GM23338 (cell line): ENCODE measurements around the gene IGF1R. TPM values are rescaled to one million over a fixed set of nuclear protein-coding genes. Genes with fewer than 3 reads are reported as not detected.

Experiments used
- ATAC-seq: fragments of 200-7000 bp; cut with Tn5 transposase; 3 replicates; pipeline ENCODE4 v1.9.1; 2020
- DNase-seq: peaks from one replicate; pipeline ENCODE4 v3.0.0-alpha.2; 2015; ENCODE audit warnings: low spot score
- H2AFZ ChIP-seq: fragments of 200-600 bp; sonication (generic); 2 replicates; pipeline ENCODE4 v1.8.0; 2016; ENCODE audit warnings: antibody characterized with exemption, mild to moderate bottlenecking, moderate library complexity
- H3F3A ChIP-seq: fragments of 200-600 bp; sonication (generic); replicated peaks from 2 replicates; pipeline ENCODE4 v1.8.0; 2017; ENCODE audit warnings: antibody characterized with exemption, mixed run types, low read depth
- H3K27ac ChIP-seq: fragments of 200-600 bp; sonication (generic); 2 replicates; pipeline ENCODE4 v1.6.1; 2016; ENCODE audit warnings: low read depth
- H3K27me3 ChIP-seq: fragments of 200-600 bp; sonication (generic); 2 replicates; pipeline ENCODE4 v1.8.0; 2016; ENCODE audit warnings: mild to moderate bottlenecking, mixed run types, moderate library complexity; ENCODE audit not compliant: insufficient read depth
- H3K36me3 ChIP-seq: fragments of 200-600 bp; sonication (generic); 2 replicates; pipeline ENCODE4 v1.8.0; 2016; ENCODE audit warnings: mild to moderate bottlenecking; ENCODE audit not compliant: insufficient read depth
- H3K4me1 ChIP-seq: fragments of 200-600 bp; sonication (generic); 2 replicates; pipeline ENCODE4 v1.8.0; 2016; ENCODE audit warnings: mild to moderate bottlenecking, moderate library complexity; ENCODE audit not compliant: insufficient read depth
- H3K4me2 ChIP-seq: fragments of 200-600 bp; sonication (generic); 2 replicates; pipeline ENCODE4 v1.7.1; 2017; ENCODE audit warnings: mixed run types
- H3K4me3 ChIP-seq: fragments of 200-600 bp; sonication (generic); 2 replicates; pipeline ENCODE4 v1.6.1; 2016; ENCODE audit warnings: mixed run types
- H3K79me2 ChIP-seq: fragments of 200-600 bp; sonication (generic); replicated peaks from 2 replicates; pipeline ENCODE4 v1.8.0; 2017; ENCODE audit warnings: mild to moderate bottlenecking; ENCODE audit not compliant: insufficient read depth
- H3K9me2 ChIP-seq: fragments of 200-600 bp; sonication (generic); 2 replicates; pipeline ENCODE4 v1.8.0; 2017; ENCODE audit not compliant: insufficient read depth
- H4K20me1 ChIP-seq: fragments of 200-600 bp; sonication (generic); replicated peaks from 2 replicates; pipeline ENCODE4 v1.8.0; 2017; ENCODE audit warnings: mild to moderate bottlenecking; ENCODE audit not compliant: insufficient read depth
- H3K27ac Mint-ChIP-seq: 2 replicates; pipeline ENCODE4 v1.8.0; 2020; ENCODE audit warnings: inconsistent platforms, mild to moderate bottlenecking, moderate library complexity, mixed read lengths
- H3K27me3 Mint-ChIP-seq: 3 replicates; pipeline ENCODE4 v1.8.0; 2022; ENCODE audit warnings: low read depth, mild to moderate bottlenecking, moderate library complexity, mixed read lengths, inconsistent platforms; ENCODE audit not compliant: insufficient read depth, poor library complexity
- H3K36me3 Mint-ChIP-seq: 3 replicates; pipeline ENCODE4 v1.8.0; 2021; ENCODE audit warnings: low read depth, mild to moderate bottlenecking, inconsistent platforms, moderate library complexity, mixed read lengths
- H3K4me1 Mint-ChIP-seq: 3 replicates; pipeline ENCODE4 v1.8.0; 2020; ENCODE audit warnings: mild to moderate bottlenecking, inconsistent platforms, mixed read lengths
- H3K4me3 Mint-ChIP-seq: 3 replicates; pipeline ENCODE4 v1.8.0; 2021; ENCODE audit warnings: moderate library complexity, mild to moderate bottlenecking, inconsistent platforms, mixed read lengths
- H3K9me3 Mint-ChIP-seq: 3 replicates; pipeline ENCODE4 v1.8.0; 2020; ENCODE audit warnings: moderate library complexity, mild to moderate bottlenecking, inconsistent platforms, mixed read lengths
- CREB1 ChIP-seq: fragments of 250-450 bp; sonication (Bioruptor Pico); IDR thresholded peaks from 2 replicates; pipeline ENCODE4 v1.5.0; 2020; ENCODE audit warnings: low read depth, mild to moderate bottlenecking, moderate library complexity
- EZH2 ChIP-seq: fragments of 200-600 bp; sonication (generic); IDR thresholded peaks from one replicate; pipeline ENCODE4 v1.8.0; 2017; ENCODE audit warnings: antibody characterized with exemption, mild to moderate bottlenecking, low read depth; ENCODE audit not compliant: unreplicated experiment
- EZH2phosphoT487 ChIP-seq: fragments of 200-600 bp; sonication (generic); IDR thresholded peaks from one replicate; pipeline ENCODE4 v1.8.1; 2018; ENCODE audit warnings: antibody characterized with exemption; ENCODE audit not compliant: unreplicated experiment
- JUNB ChIP-seq: IDR thresholded peaks from one replicate; pipeline ENCODE4 v1.6.1; 2016; ENCODE audit warnings: antibody characterized with exemption; ENCODE audit not compliant: unreplicated experiment
- NANOG ChIP-seq: IDR thresholded peaks from 2 replicates; pipeline ENCODE4 v1.6.1; 2016; ENCODE audit warnings: antibody characterized with exemption, borderline replicate concordance
- POLR2AphosphoS5 ChIP-seq: IDR thresholded peaks from 2 replicates; pipeline ENCODE4 v1.6.1; 2016; ENCODE audit warnings: antibody characterized with exemption, low read depth
- STAT1 ChIP-seq: IDR thresholded peaks from one replicate; pipeline ENCODE4 v1.6.1; 2016; ENCODE audit warnings: antibody characterized with exemption; ENCODE audit not compliant: unreplicated experiment
- ZNF114 ChIP-seq: fragments of 250-450 bp; sonication (Bioruptor Pico); IDR thresholded peaks from 2 replicates; pipeline ENCODE4 v1.5.0; 2020; ENCODE audit warnings: mild to moderate bottlenecking, moderate library complexity
- ZNF331 ChIP-seq: fragments of 250-450 bp; sonication (Bioruptor Pico); IDR thresholded peaks from 2 replicates; pipeline ENCODE4 v1.5.0; 2020; ENCODE audit warnings: low read depth, mild to moderate bottlenecking, moderate library complexity
- polyA plus RNA-seq: library from polyadenylated mRNA; unstranded; fragments of >200 nt; fragmentation: Nextera tagmentation; extraction: Ambion mirVana; gene quantifications from 2 replicates; pipeline ENCODE4 v1.2.1, GENCODE V29; 2016
- total RNA-seq: library from RNA; depleted of rRNA; stranded (reverse); fragments of >200 nt; shearing (Covaris generic); gene quantifications from 2 replicates; pipeline ENCODE4 v1.2.3, GENCODE V29; 2014
- TF ChIP-seq, protein P1 (sequence below), 2 experiments: fragments of 200-600 bp in 1 of 2; sonication (generic) in 1 of 2; conservative IDR thresholded peaks; 2 replicates each; pipeline versions ENCODE4 v1.5.1 to v1.6.1; 2016 to 2017; ENCODE audit warnings: antibody characterized with exemption in 2 of 2, low read depth in 2 of 2, mild to moderate bottlenecking in 2 of 2, moderate library complexity in 1 of 2
- TF ChIP-seq, protein P2 (sequence below): fragments of 250-450 bp; sonication (Bioruptor Pico); IDR thresholded peaks from 2 replicates; pipeline ENCODE4 v1.5.0; 2020; ENCODE audit warnings: mild to moderate bottlenecking, moderate library complexity
- TF ChIP-seq, protein P3 (sequence below): IDR thresholded peaks from one replicate; pipeline ENCODE4 v1.6.1; 2018; ENCODE audit warnings: antibody characterized with exemption; ENCODE audit not compliant: unreplicated experiment
- TF ChIP-seq, protein P4 (sequence below): IDR thresholded peaks from 2 replicates; pipeline ENCODE4 v1.6.1; 2016; ENCODE audit warnings: antibody characterized with exemption

The IGF1R gene
- total and polyA plus RNA-seq, 2 experiments from 2014 or later = 20.4 to 92.2 TPM

DNA sequence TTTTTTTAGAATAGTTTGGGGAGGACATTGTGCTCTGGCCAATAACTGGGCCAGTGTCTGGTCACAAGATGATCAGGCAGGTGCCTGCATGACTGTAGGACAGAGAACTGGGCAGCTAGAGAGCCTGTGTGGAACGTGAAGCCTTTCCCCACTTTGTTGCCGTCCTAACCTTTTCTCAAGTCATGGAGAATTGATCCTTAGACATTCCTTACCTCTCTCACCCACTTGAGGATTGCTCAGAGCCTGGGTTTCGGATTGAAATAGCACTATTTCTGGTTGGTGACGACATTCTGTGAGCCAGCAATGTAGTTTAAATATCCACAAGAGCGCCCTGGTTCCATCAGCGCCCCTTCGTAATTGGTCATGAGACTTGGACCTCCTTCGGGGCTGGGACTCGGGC lies 138.4 kb downstream of the IGF1R start:
- no peak for ATAC-seq

More for the DNA sequence above, 138.4 kb downstream of the IGF1R start:
- no peak overlapping the region for H3K4me3 Mint-ChIP-seq
- 0 out of 2 replicates have a peak overlapping the region, but pooled peaks have one; percentile 46 for H3K27ac ChIP-seq
- peaks cover 36% of the 10 kb centered on the region for H4K20me1 ChIP-seq
- H3K9me2 ChIP-seq = no peaks in the 10 kb centered on the region
- peaks cover 82% of the 10 kb centered on the region for H3K4me1 Mint-ChIP-seq
- H3F3A ChIP-seq = no peaks in the 10 kb centered on the region
- DNase-seq = no peak
- peaks cover 11% of the 10 kb centered on the region for H3K27me3 Mint-ChIP-seq
- peaks cover 97% of the 10 kb centered on the region for H3K79me2 ChIP-seq
- H3K4me3 ChIP-seq = no peak overlapping the region
- no peaks in the 10 kb centered on the region for H3K36me3 Mint-ChIP-seq
- H2AFZ ChIP-seq = no peak overlapping the region
- H3K36me3 ChIP-seq = no peaks in the 10 kb centered on the region
- no peaks in the 10 kb centered on the region for H3K27me3 ChIP-seq
- no peaks in the 10 kb centered on the region for H3K9me3 Mint-ChIP-seq
- H3K4me2 ChIP-seq = peak overlapping the region; percentile 35; the same call in 1 of the 2 replicates
- H3K4me1 ChIP-seq = peaks cover 92% of the 10 kb centered on the region
- peak overlapping the region; percentile 7; the same call in 1 of the 2 replicates for H3K27ac Mint-ChIP-seq
- TF ChIP-seq, protein P1, sequence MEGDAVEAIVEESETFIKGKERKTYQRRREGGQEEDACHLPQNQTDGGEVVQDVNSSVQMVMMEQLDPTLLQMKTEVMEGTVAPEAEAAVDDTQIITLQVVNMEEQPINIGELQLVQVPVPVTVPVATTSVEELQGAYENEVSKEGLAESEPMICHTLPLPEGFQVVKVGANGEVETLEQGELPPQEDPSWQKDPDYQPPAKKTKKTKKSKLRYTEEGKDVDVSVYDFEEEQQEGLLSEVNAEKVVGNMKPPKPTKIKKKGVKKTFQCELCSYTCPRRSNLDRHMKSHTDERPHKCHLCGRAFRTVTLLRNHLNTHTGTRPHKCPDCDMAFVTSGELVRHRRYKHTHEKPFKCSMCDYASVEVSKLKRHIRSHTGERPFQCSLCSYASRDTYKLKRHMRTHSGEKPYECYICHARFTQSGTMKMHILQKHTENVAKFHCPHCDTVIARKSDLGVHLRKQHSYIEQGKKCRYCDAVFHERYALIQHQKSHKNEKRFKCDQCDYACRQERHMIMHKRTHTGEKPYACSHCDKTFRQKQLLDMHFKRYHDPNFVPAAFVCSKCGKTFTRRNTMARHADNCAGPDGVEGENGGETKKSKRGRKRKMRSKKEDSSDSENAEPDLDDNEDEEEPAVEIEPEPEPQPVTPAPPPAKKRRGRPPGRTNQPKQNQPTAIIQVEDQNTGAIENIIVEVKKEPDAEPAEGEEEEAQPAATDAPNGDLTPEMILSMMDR (conservative IDR thresholded peaks at IDR 0.05; ENCODE audit: low read depth in 2 of 2) = no peak
- TF ChIP-seq, protein P2, sequence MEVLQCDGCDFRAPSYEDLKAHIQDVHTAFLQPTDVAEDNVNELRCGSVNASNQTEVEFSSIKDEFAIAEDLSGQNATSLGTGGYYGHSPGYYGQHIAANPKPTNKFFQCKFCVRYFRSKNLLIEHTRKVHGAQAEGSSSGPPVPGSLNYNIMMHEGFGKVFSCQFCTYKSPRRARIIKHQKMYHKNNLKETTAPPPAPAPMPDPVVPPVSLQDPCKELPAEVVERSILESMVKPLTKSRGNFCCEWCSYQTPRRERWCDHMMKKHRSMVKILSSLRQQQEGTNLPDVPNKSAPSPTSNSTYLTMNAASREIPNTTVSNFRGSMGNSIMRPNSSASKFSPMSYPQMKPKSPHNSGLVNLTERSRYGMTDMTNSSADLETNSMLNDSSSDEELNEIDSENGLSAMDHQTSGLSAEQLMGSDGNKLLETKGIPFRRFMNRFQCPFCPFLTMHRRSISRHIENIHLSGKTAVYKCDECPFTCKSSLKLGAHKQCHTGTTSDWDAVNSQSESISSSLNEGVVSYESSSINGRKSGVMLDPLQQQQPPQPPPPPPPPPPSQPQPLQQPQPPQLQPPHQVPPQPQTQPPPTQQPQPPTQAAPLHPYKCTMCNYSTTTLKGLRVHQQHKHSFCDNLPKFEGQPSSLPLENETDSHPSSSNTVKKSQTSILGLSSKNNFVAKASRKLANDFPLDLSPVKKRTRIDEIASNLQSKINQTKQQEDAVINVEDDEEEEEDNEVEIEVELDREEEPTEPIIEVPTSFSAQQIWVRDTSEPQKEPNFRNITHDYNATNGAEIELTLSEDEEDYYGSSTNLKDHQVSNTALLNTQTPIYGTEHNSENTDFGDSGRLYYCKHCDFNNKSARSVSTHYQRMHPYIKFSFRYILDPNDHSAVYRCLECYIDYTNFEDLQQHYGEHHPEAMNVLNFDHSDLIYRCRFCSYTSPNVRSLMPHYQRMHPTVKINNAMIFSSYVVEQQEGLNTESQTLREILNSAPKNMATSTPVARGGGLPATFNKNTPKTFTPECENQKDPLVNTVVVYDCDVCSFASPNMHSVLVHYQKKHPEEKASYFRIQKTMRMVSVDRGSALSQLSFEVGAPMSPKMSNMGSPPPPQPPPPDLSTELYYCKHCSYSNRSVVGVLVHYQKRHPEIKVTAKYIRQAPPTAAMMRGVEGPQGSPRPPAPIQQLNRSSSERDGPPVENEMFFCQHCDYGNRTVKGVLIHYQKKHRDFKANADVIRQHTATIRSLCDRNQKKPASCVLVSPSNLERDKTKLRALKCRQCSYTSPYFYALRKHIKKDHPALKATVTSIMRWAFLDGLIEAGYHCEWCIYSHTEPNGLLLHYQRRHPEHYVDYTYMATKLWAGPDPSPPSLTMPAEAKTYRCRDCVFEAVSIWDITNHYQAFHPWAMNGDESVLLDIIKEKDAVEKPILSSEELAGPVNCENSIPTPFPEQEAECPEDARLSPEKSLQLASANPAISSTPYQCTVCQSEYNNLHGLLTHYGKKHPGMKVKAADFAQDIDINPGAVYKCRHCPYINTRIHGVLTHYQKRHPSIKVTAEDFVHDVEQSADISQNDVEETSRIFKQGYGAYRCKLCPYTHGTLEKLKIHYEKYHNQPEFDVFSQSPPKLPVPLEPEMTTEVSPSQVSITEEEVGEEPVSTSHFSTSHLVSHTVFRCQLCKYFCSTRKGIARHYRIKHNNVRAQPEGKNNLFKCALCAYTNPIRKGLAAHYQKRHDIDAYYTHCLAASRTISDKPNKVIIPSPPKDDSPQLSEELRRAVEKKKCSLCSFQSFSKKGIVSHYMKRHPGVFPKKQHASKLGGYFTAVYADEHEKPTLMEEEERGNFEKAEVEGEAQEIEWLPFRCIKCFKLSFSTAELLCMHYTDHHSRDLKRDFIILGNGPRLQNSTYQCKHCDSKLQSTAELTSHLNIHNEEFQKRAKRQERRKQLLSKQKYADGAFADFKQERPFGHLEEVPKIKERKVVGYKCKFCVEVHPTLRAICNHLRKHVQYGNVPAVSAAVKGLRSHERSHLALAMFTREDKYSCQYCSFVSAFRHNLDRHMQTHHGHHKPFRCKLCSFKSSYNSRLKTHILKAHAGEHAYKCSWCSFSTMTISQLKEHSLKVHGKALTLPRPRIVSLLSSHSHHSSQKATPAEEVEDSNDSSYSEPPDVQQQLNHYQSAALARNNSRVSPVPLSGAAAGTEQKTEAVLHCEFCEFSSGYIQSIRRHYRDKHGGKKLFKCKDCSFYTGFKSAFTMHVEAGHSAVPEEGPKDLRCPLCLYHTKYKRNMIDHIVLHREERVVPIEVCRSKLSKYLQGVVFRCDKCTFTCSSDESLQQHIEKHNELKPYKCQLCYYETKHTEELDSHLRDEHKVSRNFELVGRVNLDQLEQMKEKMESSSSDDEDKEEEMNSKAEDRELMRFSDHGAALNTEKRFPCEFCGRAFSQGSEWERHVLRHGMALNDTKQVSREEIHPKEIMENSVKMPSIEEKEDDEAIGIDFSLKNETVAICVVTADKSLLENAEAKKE (CRISPR knock-in tag) = no peak
- TF ChIP-seq, protein P3, sequence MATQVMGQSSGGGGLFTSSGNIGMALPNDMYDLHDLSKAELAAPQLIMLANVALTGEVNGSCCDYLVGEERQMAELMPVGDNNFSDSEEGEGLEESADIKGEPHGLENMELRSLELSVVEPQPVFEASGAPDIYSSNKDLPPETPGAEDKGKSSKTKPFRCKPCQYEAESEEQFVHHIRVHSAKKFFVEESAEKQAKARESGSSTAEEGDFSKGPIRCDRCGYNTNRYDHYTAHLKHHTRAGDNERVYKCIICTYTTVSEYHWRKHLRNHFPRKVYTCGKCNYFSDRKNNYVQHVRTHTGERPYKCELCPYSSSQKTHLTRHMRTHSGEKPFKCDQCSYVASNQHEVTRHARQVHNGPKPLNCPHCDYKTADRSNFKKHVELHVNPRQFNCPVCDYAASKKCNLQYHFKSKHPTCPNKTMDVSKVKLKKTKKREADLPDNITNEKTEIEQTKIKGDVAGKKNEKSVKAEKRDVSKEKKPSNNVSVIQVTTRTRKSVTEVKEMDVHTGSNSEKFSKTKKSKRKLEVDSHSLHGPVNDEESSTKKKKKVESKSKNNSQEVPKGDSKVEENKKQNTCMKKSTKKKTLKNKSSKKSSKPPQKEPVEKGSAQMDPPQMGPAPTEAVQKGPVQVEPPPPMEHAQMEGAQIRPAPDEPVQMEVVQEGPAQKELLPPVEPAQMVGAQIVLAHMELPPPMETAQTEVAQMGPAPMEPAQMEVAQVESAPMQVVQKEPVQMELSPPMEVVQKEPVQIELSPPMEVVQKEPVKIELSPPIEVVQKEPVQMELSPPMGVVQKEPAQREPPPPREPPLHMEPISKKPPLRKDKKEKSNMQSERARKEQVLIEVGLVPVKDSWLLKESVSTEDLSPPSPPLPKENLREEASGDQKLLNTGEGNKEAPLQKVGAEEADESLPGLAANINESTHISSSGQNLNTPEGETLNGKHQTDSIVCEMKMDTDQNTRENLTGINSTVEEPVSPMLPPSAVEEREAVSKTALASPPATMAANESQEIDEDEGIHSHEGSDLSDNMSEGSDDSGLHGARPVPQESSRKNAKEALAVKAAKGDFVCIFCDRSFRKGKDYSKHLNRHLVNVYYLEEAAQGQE = no peak
- TF ChIP-seq, protein P4, sequence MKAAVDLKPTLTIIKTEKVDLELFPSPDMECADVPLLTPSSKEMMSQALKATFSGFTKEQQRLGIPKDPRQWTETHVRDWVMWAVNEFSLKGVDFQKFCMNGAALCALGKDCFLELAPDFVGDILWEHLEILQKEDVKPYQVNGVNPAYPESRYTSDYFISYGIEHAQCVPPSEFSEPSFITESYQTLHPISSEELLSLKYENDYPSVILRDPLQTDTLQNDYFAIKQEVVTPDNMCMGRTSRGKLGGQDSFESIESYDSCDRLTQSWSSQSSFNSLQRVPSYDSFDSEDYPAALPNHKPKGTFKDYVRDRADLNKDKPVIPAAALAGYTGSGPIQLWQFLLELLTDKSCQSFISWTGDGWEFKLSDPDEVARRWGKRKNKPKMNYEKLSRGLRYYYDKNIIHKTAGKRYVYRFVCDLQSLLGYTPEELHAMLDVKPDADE = no peak
- TF ChIP-seq CREB1 (CRISPR knock-in tag) (no peak), JUNB (no peak), ZNF331 (CRISPR knock-in tag) (no peak), EZH2 (no peak), ZNF114 (no peak), STAT1 (no peak), EZH2phosphoT487 (no peak), NANOG (no peak), POLR2AphosphoS5 (no peak)
